IMR-90 (cell line): ENCODE results near the gene PBX4. TPM values are rescaled to one million over a fixed set of nuclear protein-coding genes. Genes with fewer than 3 reads are reported as not detected.

Experiments used
- ATAC-seq: fragments of 200-7000 bp; cut with Tn5 transposase; 2 replicates; pipeline ENCODE4 v1.9.1; 2020; ENCODE audit warnings: low read depth, mild to moderate bottlenecking, moderate library complexity
- BruUV-seq: library from RNA; stranded (reverse); fragments of 400-500 nt; replicated peaks from 2 replicates; lab custom pipeline; 2021; lab: Mats Ljungman, UMichigan
- CTCF ChIA-PET: fragments of 300-600 bp; formaldehyde crosslinking; extraction: SDS; loops from one replicate; lab custom pipeline; 2021; ENCODE audit warnings: antibody characterized with exemption; lab: Yijun Ruan, JAX
- POLR2A ChIA-PET: fragments of 300-600 bp; sonication (Branson Sonifier 250); formaldehyde crosslinking; loops from one replicate; lab custom pipeline; 2022; ENCODE audit warnings: antibody characterized with exemption; ENCODE audit not compliant: unreplicated experiment; lab: Charles Lee
- DNase-seq: peaks from one replicate; pipeline ENCODE4 v3.0.0; 2013
- H2AFZ ChIP-seq: replicated peaks from 2 replicates; pipeline ENCODE3; 2013; ENCODE audit warnings: low read length, mild to moderate bottlenecking; ENCODE audit not compliant: poor library complexity
- H2AK5ac ChIP-seq: 2 replicates; pipeline ENCODE4 v1.6.1; 2013; ENCODE audit warnings: low read depth, low read length, inconsistent platforms
- H2AK9ac ChIP-seq: replicated peaks from 2 replicates; pipeline ENCODE3; 2013; ENCODE audit warnings: mild to moderate bottlenecking, low read depth, low read length, moderate library complexity; ENCODE audit not compliant: poor library complexity
- H2BK120ac ChIP-seq: 2 replicates; pipeline ENCODE4 v1.6.1; 2013; ENCODE audit warnings: low read depth, low read length, inconsistent platforms
- H2BK15ac ChIP-seq: 3 replicates; pipeline ENCODE4 v1.6.1; 2013; ENCODE audit warnings: low read depth, low read length, inconsistent platforms
- H2BK20ac ChIP-seq: 2 replicates; pipeline ENCODE4 v1.6.1; 2013; ENCODE audit warnings: low read depth, mild to moderate bottlenecking, inconsistent platforms, low read length, moderate library complexity
- H2BK5ac ChIP-seq: 2 replicates; pipeline ENCODE4 v1.6.1; 2013; ENCODE audit warnings: mild to moderate bottlenecking, low read depth, low read length, inconsistent platforms; ENCODE audit not compliant: poor library complexity, severe bottlenecking
- H3K14ac ChIP-seq: replicated peaks from 2 replicates; pipeline ENCODE4 v1.6.1; 2013; ENCODE audit warnings: low read depth, low read length, inconsistent platforms
- H3K18ac ChIP-seq: 2 replicates; pipeline ENCODE4 v1.6.1; 2013; ENCODE audit warnings: low read depth, low read length, control low read depth
- H3K23ac ChIP-seq: 2 replicates; pipeline ENCODE4 v1.6.1; 2013; ENCODE audit warnings: low read depth, low read length, inconsistent platforms
- H3K27ac ChIP-seq: 2 replicates; pipeline ENCODE4 v1.5.1; 2013; ENCODE audit warnings: mild to moderate bottlenecking, control low read depth, low read length; ENCODE audit not compliant: insufficient read depth
- H3K27me3 ChIP-seq: 2 replicates; pipeline ENCODE4 v1.6.1; 2013; ENCODE audit warnings: low read length; ENCODE audit not compliant: control insufficient read depth, insufficient read depth
- H3K36me3 ChIP-seq: 2 replicates; pipeline ENCODE4 v1.6.1; 2013; ENCODE audit warnings: low read length, mixed read lengths; ENCODE audit not compliant: control insufficient read depth, insufficient read depth
- H3K4ac ChIP-seq: 2 replicates; pipeline ENCODE4 v1.6.1; 2013; ENCODE audit warnings: low read depth, low read length, inconsistent platforms
- H3K4me1 ChIP-seq: 2 replicates; pipeline ENCODE4 v1.6.1; 2013; ENCODE audit warnings: low read length, mixed read lengths; ENCODE audit not compliant: control insufficient read depth, insufficient read depth
- H3K4me2 ChIP-seq: 2 replicates; pipeline ENCODE4 v1.6.1; 2013; ENCODE audit warnings: low read depth, mild to moderate bottlenecking, control low read depth, low read length, moderate library complexity
- H3K4me3 ChIP-seq: 2 replicates; pipeline ENCODE4 v1.5.1; 2013; ENCODE audit warnings: low read depth, mild to moderate bottlenecking, control low read depth, low read length, moderate library complexity; ENCODE audit not compliant: insufficient read depth
- H3K56ac ChIP-seq: 2 replicates; pipeline ENCODE4 v1.6.1; 2013; ENCODE audit warnings: low read length, inconsistent platforms; ENCODE audit not compliant: insufficient read depth; ENCODE audit errors: extremely low read depth
- H3K79me1 ChIP-seq, 2 experiments: 2 replicates each; pipeline ENCODE4 v1.6.1; 2013; ENCODE audit warnings: low read length in 2 of 2, inconsistent platforms in 1 of 2, low read depth in 1 of 2
- H3K9ac ChIP-seq: 2 replicates; pipeline ENCODE4 v1.6.1; 2013; ENCODE audit warnings: low read depth, low read length, control low read depth
- H3K9me1 ChIP-seq: 2 replicates; pipeline ENCODE4 v1.6.1; 2013; ENCODE audit warnings: low read length, inconsistent platforms; ENCODE audit not compliant: insufficient read depth
- H3K9me3 ChIP-seq: 2 replicates; pipeline ENCODE4 v1.6.1; 2013; ENCODE audit warnings: low read length; ENCODE audit not compliant: control insufficient read depth, insufficient read depth
- H4K20me1 ChIP-seq: 2 replicates; pipeline ENCODE4 v1.6.1; 2013; ENCODE audit warnings: low read length, inconsistent platforms; ENCODE audit not compliant: insufficient read depth
- H4K5ac ChIP-seq: 2 replicates; pipeline ENCODE4 v1.6.1; 2013; ENCODE audit warnings: mild to moderate bottlenecking, low read depth, low read length, control low read depth
- H4K8ac ChIP-seq, 2 experiments: 2 replicates each; pipeline ENCODE4 v1.6.1; 2013; ENCODE audit warnings: low read depth in 2 of 2, low read length in 2 of 2, control low read depth in 1 of 2, inconsistent platforms in 1 of 2
- H4K91ac ChIP-seq: 2 replicates; pipeline ENCODE4 v1.6.1; 2013; ENCODE audit warnings: low read depth, low read length, inconsistent platforms; ENCODE audit not compliant: insufficient read depth
- RCOR1 ChIP-seq: IDR thresholded peaks from 2 replicates; pipeline ENCODE4 v1.6.1; 2012; ENCODE audit warnings: mild to moderate bottlenecking, low read length, improper control_type of control experiment; ENCODE audit not compliant: insufficient replicate concordance
- WGBS, 2 experiments: methylation state at CpG; one replicate each; pipeline versions ENCODE4 v1.1.5 to v1.1.7; 2013; ENCODE audit warnings: missing lambda C conversion rate in 2 of 2; ENCODE audit not compliant: insufficient read length in 1 of 2; ENCODE audit errors: extremely low coverage in 2 of 2; 5-methylcytosine and 5-hydroxymethylcytosine counted together
- dilution Hi-C: fragments of 300-500 bp; cut with HindIII; formaldehyde crosslinking; loops from one replicate; pipeline ENCODE4 v1.14.3; 2018; ENCODE audit warnings: low sequenced_read_pairs; ENCODE audit not compliant: unreplicated experiment
- in situ Hi-C: fragments of 300-500 bp; cut with MboI; formaldehyde crosslinking; loops from 3 replicates; pipeline ENCODE4 v1.14.3; 2019; ENCODE audit warnings: low sequenced_read_pairs, inconsistent platforms, mixed read lengths
- intact Hi-C: fragments of 100-400 bp; cut with micrococcal nuclease; formaldehyde crosslinking; loops from 2 replicates; pipeline ENCODE4 v1.10.0; 2022
- polyA plus RNA-seq, 3 experiments: library from polyadenylated mRNA; depleted of rRNA; stranded (reverse); fragments of >200 nt; gene quantifications; 2 replicates each; pipeline ENCODE4 v1.2.3, GENCODE V29; 2012; ENCODE audit warnings: low replicate concordance in 1 of 3
- total RNA-seq: library from RNA; depleted of rRNA; stranded (reverse); fragments of >200 nt; gene quantifications from 2 replicates; pipeline ENCODE4 v1.2.3, GENCODE V29; 2012
- TF ChIP-seq, protein P1 (sequence below): fragments of 150-350 bp; IDR thresholded peaks from 2 replicates; pipeline ENCODE4 v1.6.1; 2017; ENCODE audit warnings: mild to moderate bottlenecking, antibody characterized with exemption, low read length, low read depth

PBX4 gene
- total and polyA plus RNA-seq, 2 of the 4 experiments (the other 2 are of a cell fraction), result 0.90 to 2.9 TPM

DNA sequence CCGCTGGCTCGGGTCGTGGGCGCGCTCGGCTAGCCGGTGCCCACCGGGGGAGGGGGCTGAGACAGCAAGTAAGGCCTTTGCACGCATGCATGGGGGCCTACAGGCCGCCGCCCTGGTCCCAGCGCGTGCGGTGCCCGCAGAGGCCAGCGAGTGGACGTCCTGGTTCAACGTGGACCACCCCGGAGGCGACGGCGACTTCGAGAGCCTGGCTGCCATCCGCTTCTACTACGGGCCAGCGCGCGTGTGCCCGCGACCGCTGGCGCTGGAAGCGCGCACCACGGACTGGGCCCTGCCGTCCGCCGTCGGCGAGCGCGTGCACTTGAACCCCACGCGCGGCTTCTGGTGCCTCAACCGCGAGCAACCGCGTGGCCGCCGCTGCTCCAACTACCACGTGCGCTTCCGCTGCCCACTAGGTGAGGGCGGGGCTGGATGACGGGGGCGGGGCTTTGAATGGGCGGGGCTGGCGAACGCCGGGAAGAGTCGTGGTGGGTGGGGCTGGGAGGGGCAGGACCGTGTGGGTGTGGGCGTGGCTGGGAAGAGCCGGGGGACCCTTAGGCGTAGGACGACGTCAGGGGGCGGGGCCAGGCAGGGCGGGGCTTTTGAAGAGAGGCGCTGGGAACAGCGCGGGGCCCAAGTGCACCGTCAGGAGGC is 78.3 kb downstream of the PBX4 start:
- Histone ChIP-seq H3K4me1 (no peaks in the 10 kb centered on the region; the same call in 1 of the 2 replicates), H3K4me2 (peak overlapping the region; percentile 78), H3K9me1 (no peaks in the 10 kb centered on the region), H2BK20ac (no peak overlapping the region), H2BK120ac (no peak overlapping the region), H2AK5ac (no peak overlapping the region), H4K8ac (no peak overlapping the region), H3K4ac (no peak overlapping the region), H3K23ac (no peak overlapping the region), H3K56ac (no peak overlapping the region), H3K9me3 (no peaks in the 10 kb centered on the region; the same call in 1 of the 2 replicates), H4K20me1 (no peaks in the 10 kb centered on the region; the same call in 1 of the 2 replicates), H2BK5ac (no peak overlapping the region), H4K5ac (no peak overlapping the region), H2AFZ (peak overlapping the region; percentile 84), H3K79me1 (no peaks in the 10 kb centered on the region), H2AK9ac (no peak overlapping the region), H3K14ac (no peak overlapping the region), H3K9ac (no peak overlapping the region), H3K4me3 (no peak overlapping the region; the same call in 1 of the 2 replicates), H4K91ac (no peak overlapping the region), H3K27ac (no peak overlapping the region), H3K18ac (no peak overlapping the region), H3K27me3 (peaks cover 25% of the 10 kb centered on the region), H3K36me3 (no peaks in the 10 kb centered on the region), H2BK15ac (no peak overlapping the region)
- dilution Hi-C loops, result no loop called here
- POLR2A ChIA-PET, result no interaction called here
- BruUV-seq, result no TSS peak
- in situ Hi-C loops, result loop anchor here (25.0 kb wide), 1 partner anchor 422 kb away; no protein-coding TSS in a partner anchor
- intact Hi-C loops, result no loop called here
- ATAC-seq, result peak; percentile 62
- peak; percentile 46 for DNase-seq
- CTCF ChIA-PET, result interaction anchor here (1.1 kb wide), 1 partner anchor 13 kb away, joined by 3 read pairs; no protein-coding TSS in a partner anchor
- no peak for TF ChIP-seq RCOR1
- TF ChIP-seq, protein P1, sequence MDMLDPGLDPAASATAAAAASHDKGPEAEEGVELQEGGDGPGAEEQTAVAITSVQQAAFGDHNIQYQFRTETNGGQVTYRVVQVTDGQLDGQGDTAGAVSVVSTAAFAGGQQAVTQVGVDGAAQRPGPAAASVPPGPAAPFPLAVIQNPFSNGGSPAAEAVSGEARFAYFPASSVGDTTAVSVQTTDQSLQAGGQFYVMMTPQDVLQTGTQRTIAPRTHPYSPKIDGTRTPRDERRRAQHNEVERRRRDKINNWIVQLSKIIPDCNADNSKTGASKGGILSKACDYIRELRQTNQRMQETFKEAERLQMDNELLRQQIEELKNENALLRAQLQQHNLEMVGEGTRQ, result peak; percentile 29; the same call in 1 of the 2 replicates
- WGBS, 2 experiments, result 22% methylated on average over 40 of the region's 74 CpGs; no CpG with 5 or more reads in 1 of the 2 experiments
